Upper lobe of left lung (tissue), 6 donors: ENCODE data around the gene RPEL1. TPM values are rescaled to one million over a fixed set of nuclear protein-coding genes. Genes with fewer than 3 reads are reported as not detected.

Experiments used
- ATAC-seq, 2 donors: fragments of 200-7000 bp; cut with Tn5 transposase; one replicate each; pipeline ENCODE4 v1.9.1; 2022; ENCODE audit warnings: mild to moderate bottlenecking in 2 of 2, moderate library complexity in 2 of 2; ENCODE audit not compliant: low FRiP score in 2 of 2
- DNase-seq, 2 donors: peaks; one replicate each; pipeline ENCODE4 v3.0.0-alpha.2; 2019 to 2020
- H3K27ac ChIP-seq, 4 donors: fragments of 200-600 bp; sonication (generic); one replicate each; pipeline ENCODE4 v1.5.1; 2016 to 2019
- H3K27me3 ChIP-seq, 4 donors: fragments of 200-600 bp; sonication (generic); one replicate each; pipeline ENCODE4 v1.5.1; 2017 to 2019
- H3K36me3 ChIP-seq, 4 donors: fragments of 200-600 bp; sonication (generic); one replicate each; pipeline ENCODE4 v1.5.1; 2016 to 2019
- H3K4me1 ChIP-seq, 4 donors: fragments of 200-600 bp; sonication (generic); one replicate each; pipeline ENCODE4 v1.5.1; 2018 to 2019
- H3K4me3 ChIP-seq, 4 donors: fragments of 200-600 bp; sonication (generic); one replicate each; pipeline ENCODE4 v1.5.1; 2017 to 2019; ENCODE audit warnings: mild to moderate bottlenecking in 2 of 4, moderate library complexity in 1 of 4
- H3K9me3 ChIP-seq, 4 donors: fragments of 200-600 bp; sonication (generic); one replicate each; pipeline ENCODE4 v1.5.1; 2018 to 2019
- CTCF ChIP-seq, 6 experiments: fragments of 450-650 bp in 4 of 6; fragments of 200-600 bp in 2 of 6; sonication (generic) in 2 of 6; IDR thresholded peaks; one replicate each; pipeline ENCODE4 v1.5.1; 2016 to 2019; ENCODE audit warnings: antibody characterized with exemption in 6 of 6
- EP300 ChIP-seq, 4 donors: sonication (generic); formaldehyde crosslinking; IDR thresholded peaks; one replicate each; pipeline ENCODE4 v1.5.1; 2017; ENCODE audit warnings: antibody characterized with exemption in 4 of 4, control low read depth in 2 of 4
- POLR2A ChIP-seq, 4 donors: fragments of 450-650 bp; IDR thresholded peaks; one replicate each; pipeline ENCODE4 v1.5.1; 2016 to 2017; ENCODE audit warnings: antibody characterized with exemption in 4 of 4, mild to moderate bottlenecking in 2 of 4
- POLR2AphosphoS5 ChIP-seq, 2 donors: sonication (generic); formaldehyde crosslinking; IDR thresholded peaks; one replicate each; pipeline ENCODE4 v1.5.1; 2017; ENCODE audit warnings: antibody characterized with exemption in 2 of 2
- WGBS, 2 donors: methylation state at CpG; one replicate each; pipeline ENCODE4 v1.1.5; 2017 to 2018; 5-methylcytosine and 5-hydroxymethylcytosine counted together
- total RNA-seq, 6 donors: library from RNA; depleted of rRNA in 4 of 6; stranded (reverse); fragments of >200 nt in 4 of 6; gene quantifications; one replicate each; pipeline versions ENCODE4 v1.1.0 to v1.2.1, GENCODE V29; 2016 to 2021
- donor health status: DM: no; HTN: no; CAD: no; lungs with moderate emphysema.
- donor health status: DM: no; HTN: yes; CAD: no; lungs with severe emphysema.

Gene RPEL1
- total RNA-seq, 6 donors from 2014 or later, result not detected

- no peak for ATAC-seq
- no peaks in the 10 kb centered on the region for H3K27me3 ChIP-seq
- DNase-seq, result no peak
- H3K36me3 ChIP-seq, result no peaks in the 10 kb centered on the region
- no peak overlapping the region for H3K27ac ChIP-seq
- no peaks in the 10 kb centered on the region for H3K4me1 ChIP-seq
- 77 to 82% methylated on average over 2 of the region's 2 CpGs for WGBS, 2 donors
- H3K9me3 ChIP-seq, result no peaks in the 10 kb centered on the region
- TF ChIP-seq CTCF (IDR thresholded peaks at IDR 0.05) (no peak), POLR2A (IDR thresholded peaks at IDR 0.05) (no peak), POLR2AphosphoS5 (IDR thresholded peaks at IDR 0.05) (no peak), EP300 (IDR thresholded peaks at IDR 0.05) (no peak)
- no peak overlapping the region for H3K4me3 ChIP-seq
These were observed 49.8 kb downstream of the RPEL1 start for GRCh38 chr10:103295374-103296015.

Other genes with a start within 250 kb of the RPEL1 start
- gene NT5C2, start 52.6 kb upstream of the RPEL1 start, total RNA-seq, result 100 to 1,000 TPM in 2 of 6 donors, 10 to 100 TPM in 4; 47.4 to 122 (median 85.1) TPM
- gene INA, start 31.3 kb downstream of the RPEL1 start, total RNA-seq, result under 1 TPM in 2 of 6 donors, not detected in 4; 0.13 to 0.39 TPM
- gene PCGF6, start 105.3 kb downstream of the RPEL1 start, total RNA-seq, result 10 to 100 TPM in 1 of 6 donors, 1 to 10 TPM in 5; 6.0 to 10.9 (median 6.7) TPM
- 1 to 10 TPM; 1.1 to 7.6 (median 4.4) TPM for gene TAF5, start 122.1 kb downstream of the RPEL1 start, total RNA-seq
- gene ATP5MK, start 150.6 kb downstream of the RPEL1 start, total RNA-seq, result 100 to 1,000 TPM in 4 of 6 donors, 1 to 10 TPM in 2; 5.1 to 218 (median 164) TPM
- gene PDCD11, start 150.7 kb downstream of the RPEL1 start, total RNA-seq, result 10 to 100 TPM; 14.8 to 25.1 (median 20.8) TPM
- 10 to 100 TPM; 25.6 to 56.8 (median 40.5) TPM for gene CALHM2, start 206.5 kb downstream of the RPEL1 start, total RNA-seq
- not detected for gene CALHM1, start 213.0 kb downstream of the RPEL1 start, total RNA-seq
- gene CALHM3, start 233.4 kb downstream of the RPEL1 start, total RNA-seq, result under 1 TPM in 2 of 6 donors, not detected in 4; 0.30 to 0.79 TPM
- gene NEURL1, start 247.8 kb downstream of the RPEL1 start, total RNA-seq, result 1 to 10 TPM in 1 of 6 donors, under 1 TPM in 4, not detected in 1; 0.22 to 1.1 (median 0.80) TPM